Activated CD4-positive, alpha-beta memory T cell treated with anti-CD3 and anti-CD28 coated beads for 36 hours (primary cell): ENCODE measurements around the gene C22orf31. TPM values are rescaled to one million over a fixed set of nuclear protein-coding genes. Genes with fewer than 3 reads are reported as not detected.

Experiments
- CTCF ChIA-PET: fragments of 350-600 bp; sonication (Branson Sonifier 250); formaldehyde crosslinking; loops from one replicate; lab custom pipeline; 2021; ENCODE audit warnings: antibody characterized with exemption, inconsistent platforms; lab: Charles Lee
- POLR2A ChIA-PET: fragments of 350-600 bp; sonication (Branson Sonifier 250); formaldehyde crosslinking; loops from one replicate; lab custom pipeline; 2021; ENCODE audit warnings: antibody characterized with exemption; lab: Charles Lee
- DNase-seq: peaks from one replicate; pipeline ENCODE4 v3.0.0-alpha.2; 2020
- H3K27ac Mint-ChIP-seq: one replicate; pipeline ENCODE4 v1.8.0; 2021; ENCODE audit warnings: mixed read lengths
- H3K27me3 Mint-ChIP-seq: one replicate; pipeline ENCODE4 v1.8.0; 2021; ENCODE audit warnings: mixed read lengths
- H3K36me3 Mint-ChIP-seq: one replicate; pipeline ENCODE4 v1.8.0; 2021; ENCODE audit warnings: mixed read lengths
- H3K4me1 Mint-ChIP-seq: one replicate; pipeline ENCODE4 v1.8.0; 2021; ENCODE audit warnings: low read depth, mixed read lengths
- H3K4me3 Mint-ChIP-seq: one replicate; pipeline ENCODE4 v1.8.0; 2021; ENCODE audit warnings: mild to moderate bottlenecking, mixed read lengths
- H3K9me3 Mint-ChIP-seq: one replicate; pipeline ENCODE4 v1.8.0; 2021; ENCODE audit warnings: mixed read lengths
- intact Hi-C: fragments of 100-400 bp; cut with micrococcal nuclease; formaldehyde crosslinking; loops from one replicate; pipeline ENCODE4 v1.15.1; 2023
- total RNA-seq, 2 experiments: library from RNA; stranded (reverse); gene quantifications; one replicate each; pipeline ENCODE4 v1.2.3, GENCODE V29; 2021

Gene C22orf31
- total RNA-seq, 2 experiments from 2014 or later, result not detected

DNA sequence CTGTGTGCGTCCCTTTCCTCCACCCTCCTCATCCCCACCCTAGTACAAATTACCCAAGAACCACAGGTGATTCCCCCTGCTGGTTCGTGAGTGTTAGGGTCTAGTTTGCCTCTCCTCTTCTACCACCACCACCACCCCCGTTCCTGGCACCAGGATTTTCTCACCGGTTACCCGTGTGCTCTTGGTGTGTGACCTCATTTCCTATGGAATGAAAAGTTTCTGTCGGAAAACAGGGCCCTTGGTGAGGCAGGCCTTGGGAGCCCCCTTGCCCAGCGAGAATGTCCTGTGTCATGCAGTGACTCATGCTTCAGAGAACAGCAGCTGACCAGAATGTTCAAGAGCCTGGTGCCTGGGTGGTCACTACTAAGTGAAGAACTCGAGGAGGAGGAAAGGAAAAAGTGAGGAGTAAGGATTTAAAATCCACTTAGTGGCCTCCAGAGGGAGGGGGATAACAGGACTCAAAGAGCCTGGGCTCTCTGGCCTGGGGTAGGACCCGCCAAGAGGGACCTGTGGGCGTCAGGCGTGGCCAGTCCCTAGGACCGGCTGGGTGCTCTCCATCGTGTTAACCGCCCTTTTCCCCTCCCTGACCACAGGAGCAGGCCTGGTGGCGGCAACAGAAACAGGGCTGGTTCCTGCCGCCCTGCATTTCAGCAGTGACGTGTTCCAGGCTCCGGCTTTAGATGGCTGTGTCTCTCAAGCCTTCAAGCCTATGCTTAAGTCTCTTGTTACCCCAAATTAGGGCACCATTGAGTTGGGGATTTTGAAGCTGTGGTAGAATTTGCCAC is 30.2 kb downstream of the C22orf31 start:
- ChIA-PET CTCF (interaction anchor here (1.0 to 3.7 kb wide), 3 partner anchors 9 to 176 kb away, joined by 3 to 16 read pairs (median 3); no protein-coding TSS in a partner anchor), POLR2A (interaction anchor here (0.6 kb wide), 1 partner anchor 123 kb away, joined by 3 read pairs; no protein-coding TSS in a partner anchor)
- H3K4me3 Mint-ChIP-seq, result no peak overlapping the region
- H3K27me3 Mint-ChIP-seq, result peaks cover 33% of the 10 kb centered on the region
- intact Hi-C loops, result loop anchor here (10.0 kb wide), 1 partner anchor 57 kb away; no protein-coding TSS in a partner anchor
- H3K36me3 Mint-ChIP-seq, result no peaks in the 10 kb centered on the region
- H3K4me1 Mint-ChIP-seq, result peaks cover 8% of the 10 kb centered on the region
- no peaks in the 10 kb centered on the region for H3K9me3 Mint-ChIP-seq
- no peak for DNase-seq
- H3K27ac Mint-ChIP-seq, result no peak overlapping the region

DNA sequence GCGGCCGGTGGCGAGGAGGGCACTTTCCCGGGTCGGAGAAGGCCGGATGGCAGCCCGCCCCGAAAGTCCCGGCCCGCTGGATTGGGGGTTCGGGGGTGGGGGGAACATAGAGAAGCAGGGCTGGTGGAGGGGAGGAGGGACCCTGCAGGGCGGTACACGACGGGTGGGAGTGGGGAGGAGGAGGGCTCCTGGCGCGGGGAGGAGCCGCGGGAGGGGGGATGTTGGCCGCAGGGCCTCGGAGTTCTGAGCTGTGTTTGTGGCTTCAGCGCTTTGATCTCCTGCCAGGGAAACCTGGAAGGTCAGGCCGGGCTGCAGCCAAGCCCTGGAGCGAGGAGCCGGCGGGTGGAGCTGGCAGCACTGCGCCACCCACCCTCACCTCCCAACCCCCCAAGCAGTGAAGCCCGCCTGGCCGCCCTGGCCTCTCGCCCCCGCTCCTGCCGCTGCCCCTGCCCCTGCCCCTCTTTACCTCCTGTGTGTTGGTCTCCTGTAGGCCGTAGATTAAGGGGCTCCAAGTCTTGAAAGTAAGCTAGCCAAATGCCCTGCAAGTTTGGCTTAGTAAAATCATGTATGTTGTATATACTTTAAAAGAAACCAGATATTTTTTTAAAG is 30.9 kb downstream of the C22orf31 start:
- Mint-ChIP-seq H3K27ac (no peak overlapping the region), H3K4me3 (no peak overlapping the region), H3K4me1 (peaks cover 8% of the 10 kb centered on the region), H3K36me3 (no peaks in the 10 kb centered on the region), H3K27me3 (peaks cover 33% of the 10 kb centered on the region), H3K9me3 (no peaks in the 10 kb centered on the region)
- POLR2A ChIA-PET, result interaction anchor here (0.6 kb wide), 1 partner anchor 122 kb away, joined by 3 read pairs; no protein-coding TSS in a partner anchor
- no peak for DNase-seq
- intact Hi-C loops, result loop anchor here (10.0 kb wide), 1 partner anchor 56 kb away; no protein-coding TSS in a partner anchor
- CTCF ChIA-PET, result interaction anchor here (1.0 to 3.7 kb wide), 2 partner anchors 10 to 124 kb away, joined by 3 to 16 read pairs; no protein-coding TSS in a partner anchor

DNA sequence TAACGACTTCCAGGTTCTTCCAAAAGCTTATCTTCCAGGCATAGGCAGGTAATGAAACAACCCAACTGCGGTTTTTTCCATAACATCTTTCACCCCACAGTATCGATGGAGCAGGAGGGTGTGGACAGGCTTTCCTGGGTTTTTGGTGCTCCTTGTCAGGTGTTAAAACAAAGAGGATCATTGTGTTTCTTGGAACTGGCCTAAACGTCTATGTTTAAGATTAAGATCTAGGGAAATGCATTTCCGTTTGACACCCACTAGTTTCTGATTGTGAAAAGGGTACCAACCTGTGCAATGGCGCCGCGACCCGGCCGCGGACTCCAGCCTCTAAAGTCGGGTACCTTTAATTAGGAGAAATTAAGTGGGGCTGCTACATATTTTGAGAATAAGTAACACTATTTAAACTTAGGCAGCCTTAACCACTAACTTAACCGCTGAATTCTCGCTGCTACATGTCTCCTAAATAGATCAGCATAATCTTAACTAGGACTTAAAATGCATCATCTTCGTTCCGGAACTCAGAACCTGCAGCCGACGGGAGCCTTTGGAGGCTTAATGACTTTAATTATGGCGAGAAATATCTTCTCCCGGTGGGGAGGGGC is 31.5 kb downstream of the C22orf31 start:
- intact Hi-C loops, result loop anchor here (10.0 kb wide), 1 partner anchor 55 kb away; no protein-coding TSS in a partner anchor
- DNase-seq, result peak; percentile 18
- H3K4me3 Mint-ChIP-seq, result no peak overlapping the region
- H3K27me3 Mint-ChIP-seq, result peaks cover 33% of the 10 kb centered on the region
- H3K36me3 Mint-ChIP-seq, result no peaks in the 10 kb centered on the region
- H3K27ac Mint-ChIP-seq, result no peak overlapping the region
- ChIA-PET POLR2A (no interaction called here), CTCF (interaction anchor here (3.7 kb wide), 1 partner anchor 11 kb away, joined by 16 read pairs; no protein-coding TSS in a partner anchor)
- H3K9me3 Mint-ChIP-seq, result no peaks in the 10 kb centered on the region
- peaks cover 8% of the 10 kb centered on the region for H3K4me1 Mint-ChIP-seq

DNA sequence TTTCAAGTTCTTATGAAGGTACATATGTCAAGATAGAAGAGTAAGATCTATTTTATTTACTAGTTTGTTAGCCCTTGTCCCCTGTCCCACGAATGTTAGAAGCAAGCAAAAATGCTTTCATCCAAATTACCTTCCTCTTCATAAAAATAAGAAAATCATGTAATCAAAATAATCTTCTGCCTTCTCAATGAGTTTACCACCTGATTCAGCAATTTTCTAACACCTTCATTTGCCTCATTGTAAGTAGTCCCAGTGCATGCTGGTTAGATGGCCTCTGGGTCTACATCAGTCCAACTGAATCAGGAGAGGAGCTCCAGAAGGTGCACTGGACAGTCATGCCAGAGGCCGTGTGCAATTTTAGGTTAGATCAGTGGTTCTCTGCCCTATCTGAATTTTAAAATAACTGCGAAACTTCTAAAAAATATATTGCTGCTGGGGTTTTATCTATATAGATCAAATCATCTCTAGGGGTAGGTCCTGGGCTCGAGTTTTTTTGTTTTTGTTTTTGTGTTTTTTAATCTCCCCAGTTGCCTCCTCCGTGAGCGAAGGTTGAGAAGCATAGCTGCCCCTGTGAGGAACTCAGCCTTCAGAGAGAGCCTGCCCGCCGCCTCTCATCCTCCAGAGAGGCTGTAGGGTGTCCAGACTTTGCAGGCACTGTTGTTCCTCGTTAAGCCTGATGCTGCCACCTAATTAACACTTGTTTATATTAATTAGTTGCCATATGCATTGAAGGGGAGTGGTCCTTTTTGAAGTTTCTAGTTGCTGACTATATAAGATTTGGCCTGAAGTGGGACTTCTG is 32.2 kb downstream of the C22orf31 start:
- no peak overlapping the region for H3K27ac Mint-ChIP-seq
- intact Hi-C loops, result no loop called here
- peaks cover 33% of the 10 kb centered on the region for H3K27me3 Mint-ChIP-seq
- no peak for DNase-seq
- H3K9me3 Mint-ChIP-seq, result no peaks in the 10 kb centered on the region
- H3K4me1 Mint-ChIP-seq, result peaks cover 8% of the 10 kb centered on the region
- H3K36me3 Mint-ChIP-seq, result no peaks in the 10 kb centered on the region
- no peak overlapping the region for H3K4me3 Mint-ChIP-seq
- ChIA-PET POLR2A (no interaction called here), CTCF (interaction anchor here (3.7 kb wide), 1 partner anchor 11 kb away, joined by 16 read pairs; no protein-coding TSS in a partner anchor)

DNA sequence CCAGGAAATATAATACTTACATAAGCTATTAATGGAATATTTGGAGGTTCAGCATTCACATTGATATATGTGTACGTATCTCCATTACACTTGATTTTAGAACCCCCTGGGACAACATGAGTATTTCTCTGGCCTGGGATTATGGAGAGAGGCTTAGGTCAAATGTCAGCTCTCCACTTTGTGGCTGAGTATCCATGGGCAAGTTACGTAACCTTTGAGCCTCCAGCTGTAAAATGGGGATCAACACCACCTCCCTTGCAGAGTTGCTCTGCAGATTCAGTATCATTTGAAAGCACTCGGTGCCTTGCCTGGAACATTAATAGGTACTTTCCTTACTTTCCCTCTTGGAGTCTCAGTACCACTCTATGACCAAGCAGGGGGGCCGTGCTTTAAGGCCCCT is 33.2 kb downstream of the C22orf31 start:
- CTCF ChIA-PET, result interaction anchor here (1.0 to 3.7 kb wide), 2 partner anchors 12 to 173 kb away, joined by 3 to 16 read pairs; no protein-coding TSS in a partner anchor
- Mint-ChIP-seq H3K27ac (no peak overlapping the region), H3K9me3 (no peaks in the 10 kb centered on the region), H3K4me3 (no peak overlapping the region), H3K27me3 (peaks cover 33% of the 10 kb centered on the region), H3K36me3 (no peaks in the 10 kb centered on the region), H3K4me1 (peaks cover 8% of the 10 kb centered on the region)
- intact Hi-C loops, result no loop called here
- DNase-seq, result no peak
- POLR2A ChIA-PET, result interaction anchor here (0.6 kb wide), 1 partner anchor 119 kb away, joined by 3 read pairs; no protein-coding TSS in a partner anchor

DNA sequence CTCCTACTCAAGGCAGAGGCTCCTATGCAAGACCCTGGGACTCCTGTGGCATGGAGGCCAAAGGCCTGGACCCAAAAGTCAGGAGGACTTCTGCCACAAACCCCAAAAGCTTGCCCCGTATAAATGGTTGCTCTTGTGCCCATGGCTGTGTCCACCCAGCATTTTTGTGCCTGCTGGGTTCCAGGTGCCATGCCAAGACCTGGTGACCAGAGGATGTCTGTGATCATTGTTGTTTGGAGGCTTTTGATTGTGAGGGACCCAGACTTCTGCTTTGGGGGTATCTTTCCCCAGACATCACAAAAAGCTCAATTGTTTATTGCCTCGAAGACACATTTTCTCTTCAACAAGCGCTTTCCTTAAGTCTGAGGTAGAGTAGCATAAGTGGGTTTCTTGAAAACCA is 35.1 kb downstream of the C22orf31 start:
- Mint-ChIP-seq H3K9me3 (no peaks in the 10 kb centered on the region), H3K27ac (no peak overlapping the region), H3K4me3 (no peak overlapping the region), H3K27me3 (peaks cover 28% of the 10 kb centered on the region), H3K36me3 (no peaks in the 10 kb centered on the region), H3K4me1 (peaks cover 8% of the 10 kb centered on the region)
- intact Hi-C loops, result no loop called here
- DNase-seq, result no peak
- ChIA-PET CTCF (no interaction called here), POLR2A (no interaction called here)

DNA sequence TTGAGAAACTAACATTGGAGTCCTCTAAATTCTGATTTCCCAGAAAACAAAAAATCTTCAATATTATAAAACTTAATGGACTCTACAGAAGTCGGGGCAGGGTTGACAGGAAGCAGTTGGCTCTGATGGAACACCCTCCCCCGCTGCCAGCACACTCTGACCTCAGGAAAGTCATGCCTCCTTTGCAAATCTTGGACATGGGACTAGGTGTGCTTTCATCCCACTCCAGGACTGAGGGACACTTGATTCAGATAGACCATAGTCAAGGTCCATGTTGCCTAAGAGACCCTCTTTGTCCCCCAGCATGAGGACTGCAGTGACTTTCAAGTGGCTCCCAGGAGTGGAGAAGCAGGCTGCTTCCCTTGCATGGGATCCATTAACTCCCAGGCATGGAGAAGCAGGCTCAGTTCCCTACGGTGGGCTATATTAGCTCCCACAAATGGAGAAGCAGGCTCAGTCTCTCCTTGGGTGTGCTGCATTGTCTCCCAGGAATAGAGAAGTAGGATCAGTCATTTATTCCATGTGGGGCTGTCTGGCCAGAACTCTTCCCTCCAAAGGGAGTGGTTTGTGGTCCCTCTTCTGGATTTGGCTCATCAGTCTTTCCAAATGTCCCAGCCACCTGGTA is 38.3 kb downstream of the C22orf31 start:
- no peaks in the 10 kb centered on the region for H3K36me3 Mint-ChIP-seq
- H3K4me1 Mint-ChIP-seq, result no peaks in the 10 kb centered on the region
- H3K4me3 Mint-ChIP-seq, result no peak overlapping the region
- H3K9me3 Mint-ChIP-seq, result peaks cover 3% of the 10 kb centered on the region
- ChIA-PET CTCF (no interaction called here), POLR2A (no interaction called here)
- peaks cover 3% of the 10 kb centered on the region for H3K27me3 Mint-ChIP-seq
- intact Hi-C loops, result no loop called here
- H3K27ac Mint-ChIP-seq, result no peak overlapping the region
- no peak for DNase-seq

DNA sequence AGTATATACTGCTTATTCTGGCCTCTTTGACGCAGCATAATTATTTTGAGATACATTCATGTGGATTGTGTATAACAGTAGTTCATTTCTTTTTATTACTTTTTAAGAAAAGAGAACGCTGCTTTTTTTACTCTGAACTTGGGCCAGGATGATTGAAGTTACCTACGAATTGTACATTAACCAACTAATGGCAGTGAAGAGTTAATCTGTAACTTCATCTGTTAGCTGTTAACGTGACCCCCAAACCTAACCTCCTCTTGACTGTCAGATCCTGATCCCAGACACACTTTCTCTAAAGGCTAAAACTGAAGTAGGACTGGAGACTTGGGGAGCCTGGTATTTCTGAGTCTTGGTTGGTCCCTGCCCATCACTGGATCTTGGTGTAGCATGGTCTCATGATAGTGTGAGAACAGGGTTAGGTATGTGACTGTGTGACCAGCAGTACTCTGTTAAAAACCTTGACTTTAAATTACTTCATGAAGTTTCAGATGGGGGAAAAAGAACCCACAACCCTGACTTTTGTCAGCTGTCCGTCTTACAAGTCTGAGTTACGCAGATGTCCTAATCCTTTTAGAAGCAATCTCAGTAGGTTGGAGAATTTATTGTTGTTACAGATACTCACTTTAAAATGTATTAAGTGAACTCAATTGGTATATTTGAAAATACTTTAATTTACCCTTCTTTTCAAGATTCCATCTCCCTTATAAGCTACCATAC is 39.4 kb downstream of the C22orf31 start:
- DNase-seq, result no peak
- Mint-ChIP-seq H3K36me3 (no peaks in the 10 kb centered on the region), H3K9me3 (peaks cover 3% of the 10 kb centered on the region), H3K4me3 (no peak overlapping the region), H3K4me1 (no peaks in the 10 kb centered on the region), H3K27ac (no peak overlapping the region), H3K27me3 (no peaks in the 10 kb centered on the region)
- ChIA-PET CTCF (no interaction called here), POLR2A (no interaction called here)
- intact Hi-C loops, result no loop called here

DNA sequence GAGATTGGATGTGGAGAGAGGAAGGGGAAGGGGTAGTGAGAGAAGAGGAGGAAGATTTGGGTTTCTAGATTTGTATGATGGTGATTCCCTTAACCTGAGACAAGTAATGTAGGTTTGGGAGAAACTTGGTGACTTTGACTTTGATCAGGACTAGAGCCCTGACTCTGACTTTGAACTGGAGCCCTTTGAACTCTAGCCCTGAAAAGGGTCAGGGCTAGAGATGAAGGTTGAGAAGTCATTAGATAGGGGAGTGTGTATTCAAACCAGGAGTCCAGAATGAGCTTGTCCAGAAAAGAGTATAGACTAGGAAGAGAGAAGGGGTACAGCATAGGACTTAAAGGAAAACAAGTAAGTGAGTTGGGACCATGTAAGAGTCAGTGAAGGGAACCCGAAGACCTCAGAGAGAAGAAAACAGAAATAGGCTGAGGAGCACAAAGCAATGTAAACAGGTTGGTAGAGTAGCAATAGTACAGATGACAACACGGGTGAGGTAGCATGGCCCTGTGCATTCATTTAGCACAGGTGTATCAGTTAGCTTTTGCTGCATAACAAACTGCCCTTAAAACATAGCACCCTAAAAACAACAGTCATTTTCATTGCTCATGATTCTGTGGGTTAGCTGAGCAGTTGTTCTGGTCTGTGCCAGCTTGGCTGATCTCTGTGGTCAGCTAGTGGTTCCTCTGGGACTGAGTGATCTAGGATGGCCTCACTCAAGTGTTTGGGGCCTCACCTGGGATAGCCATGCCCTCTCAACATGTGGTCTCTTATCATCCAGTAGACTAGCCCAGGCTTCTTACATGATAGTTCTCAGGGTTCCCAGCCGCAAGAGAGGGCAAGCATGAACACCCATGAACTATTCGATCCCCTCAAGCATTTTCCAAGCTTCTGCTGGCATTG is 43.1 kb downstream of the C22orf31 start:
- ChIA-PET CTCF (interaction anchor here (1.0 to 1.8 kb wide), 3 partner anchors 21 to 163 kb away, joined by 3 to 10 read pairs (median 3); no protein-coding TSS in a partner anchor), POLR2A (no interaction called here)
- no peak for DNase-seq
- no peaks in the 10 kb centered on the region for H3K27me3 Mint-ChIP-seq
- H3K36me3 Mint-ChIP-seq, result no peaks in the 10 kb centered on the region
- intact Hi-C loops, result no loop called here
- no peak overlapping the region for H3K4me3 Mint-ChIP-seq
- peaks cover 3% of the 10 kb centered on the region for H3K9me3 Mint-ChIP-seq
- H3K4me1 Mint-ChIP-seq, result peaks cover 7% of the 10 kb centered on the region
- H3K27ac Mint-ChIP-seq, result no peak overlapping the region
